Panc1 (cell line): Measurements from ENCODE around the gene POLR3GL.
"Not testable (repeated sequence)": the region's sequence is repeated elsewhere in the genome, so short reads cannot be mapped to it uniquely, and the experiment has no call there.

ENCODE experiments used
- SIN3A ChIP-seq: IDR thresholded peaks from 2 replicates; pipeline ENCODE4 v1.6.1; 2012; ENCODE audit warnings: low read depth, mild to moderate bottlenecking, low read length, moderate library complexity, borderline replicate concordance; ENCODE audit not compliant: insufficient read depth
- TF ChIP-seq, protein P1 (sequence below): fragments of 450-650 bp; IDR thresholded peaks from 2 replicates; pipeline ENCODE4 v1.5.1; 2017; ENCODE audit warnings: mild to moderate bottlenecking

DNA sequence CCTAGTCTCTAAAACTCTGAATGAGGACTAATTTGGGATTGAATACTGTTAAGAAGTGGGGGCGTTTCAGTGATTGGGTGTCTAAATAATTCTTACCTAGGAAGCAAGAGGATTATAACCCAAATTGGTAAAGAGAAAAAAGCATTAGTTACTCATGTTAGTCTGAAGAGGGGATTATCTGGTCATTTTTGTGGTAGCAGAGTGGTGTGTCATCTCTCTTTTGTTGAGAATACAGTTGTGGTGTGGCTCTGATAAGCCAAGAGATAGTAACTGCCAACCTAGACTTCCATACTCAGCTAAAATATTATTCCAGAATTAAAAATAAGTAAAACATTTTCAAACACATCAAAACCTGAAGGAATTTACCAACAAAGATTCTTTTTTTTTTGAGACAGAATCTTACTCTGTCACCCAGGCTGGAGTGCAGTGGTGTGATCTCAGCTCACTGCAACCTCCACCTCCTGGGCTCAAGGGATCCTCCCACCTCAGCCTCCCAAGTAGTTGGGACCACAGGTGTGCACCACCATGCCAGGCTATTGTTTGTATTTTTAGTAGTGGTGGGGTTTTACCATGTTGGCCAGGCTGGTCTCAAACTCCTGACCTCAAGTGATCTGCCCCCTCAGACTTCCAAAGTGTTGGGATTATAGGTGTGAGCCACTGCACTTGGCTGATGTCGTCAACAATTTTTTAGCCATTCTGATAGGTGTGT, 61.5 kb downstream of the POLR3GL start:
- TF ChIP-seq, protein P1, sequence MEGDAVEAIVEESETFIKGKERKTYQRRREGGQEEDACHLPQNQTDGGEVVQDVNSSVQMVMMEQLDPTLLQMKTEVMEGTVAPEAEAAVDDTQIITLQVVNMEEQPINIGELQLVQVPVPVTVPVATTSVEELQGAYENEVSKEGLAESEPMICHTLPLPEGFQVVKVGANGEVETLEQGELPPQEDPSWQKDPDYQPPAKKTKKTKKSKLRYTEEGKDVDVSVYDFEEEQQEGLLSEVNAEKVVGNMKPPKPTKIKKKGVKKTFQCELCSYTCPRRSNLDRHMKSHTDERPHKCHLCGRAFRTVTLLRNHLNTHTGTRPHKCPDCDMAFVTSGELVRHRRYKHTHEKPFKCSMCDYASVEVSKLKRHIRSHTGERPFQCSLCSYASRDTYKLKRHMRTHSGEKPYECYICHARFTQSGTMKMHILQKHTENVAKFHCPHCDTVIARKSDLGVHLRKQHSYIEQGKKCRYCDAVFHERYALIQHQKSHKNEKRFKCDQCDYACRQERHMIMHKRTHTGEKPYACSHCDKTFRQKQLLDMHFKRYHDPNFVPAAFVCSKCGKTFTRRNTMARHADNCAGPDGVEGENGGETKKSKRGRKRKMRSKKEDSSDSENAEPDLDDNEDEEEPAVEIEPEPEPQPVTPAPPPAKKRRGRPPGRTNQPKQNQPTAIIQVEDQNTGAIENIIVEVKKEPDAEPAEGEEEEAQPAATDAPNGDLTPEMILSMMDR = not testable (repeated sequence)
- not testable (repeated sequence) for TF ChIP-seq SIN3A
